Left colon (tissue), 2 donors: ENCODE results near the gene SEMA5A. TPM values are rescaled to one million over a fixed set of nuclear protein-coding genes. Genes with fewer than 3 reads are reported as not detected.

Experiments
- ATAC-seq: fragments of 200-7000 bp; cut with Tn5 transposase; one replicate; pipeline ENCODE4 v1.9.1; 2020; ENCODE audit warnings: mild to moderate bottlenecking, moderate library complexity
- DNase-seq, 2 donors: peaks; one replicate each; pipeline ENCODE4 v3.0.0-alpha.2; 2020
- intact Hi-C, 2 donors: fragments of 100-400 bp; cut with DNase I in 1 of 2; cut with micrococcal nuclease in 1 of 2; formaldehyde crosslinking; loops; one replicate each; pipeline versions ENCODE4 v1.11.2 to v1.14.0; 2022; cut with DNase I, micrococcal nuclease
- total RNA-seq, 2 donors: library from RNA; stranded (reverse); fragmentation: NEBNext Ultra II Directional; extraction: Animal tissue kit (Norgen Biotek cat#: 25700); gene quantifications; one replicate each; pipeline ENCODE4 v1.2.1, GENCODE V29; 2021
- donor health status: DM: no; HTN: no; CAD: no.
- donor health status: DM: yes; HTN: yes; CAD: no.

Gene SEMA5A
- total RNA-seq, 2 donors from 2014 or later = 33.8 to 37.4 TPM

DNA sequence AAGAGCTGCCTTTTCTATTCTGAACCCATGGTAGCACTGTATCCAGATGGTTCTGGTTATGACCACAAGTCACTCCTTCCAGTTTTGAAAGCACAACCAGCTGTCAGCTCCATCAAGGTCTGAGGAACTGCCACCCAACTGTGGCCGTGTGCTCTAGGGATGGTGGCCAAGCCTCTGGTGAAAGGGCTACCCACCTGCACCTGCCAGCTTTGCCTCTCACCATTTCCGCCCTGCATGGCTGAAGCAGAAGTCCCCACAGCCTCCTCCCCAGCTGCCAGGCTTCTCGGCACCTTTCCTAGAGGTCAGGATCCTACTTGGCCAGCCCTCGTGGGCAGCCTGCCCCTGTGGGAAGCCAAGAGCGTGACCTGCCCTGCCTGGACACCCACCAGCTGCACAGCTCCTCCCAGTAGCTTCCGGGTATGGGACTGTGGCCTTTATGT lies 16.8 kb downstream of the SEMA5A start:
- ATAC-seq = peak; percentile 79
- intact Hi-C loops = no loop called here
- peak; percentile 26 to 46 for DNase-seq

DNA sequence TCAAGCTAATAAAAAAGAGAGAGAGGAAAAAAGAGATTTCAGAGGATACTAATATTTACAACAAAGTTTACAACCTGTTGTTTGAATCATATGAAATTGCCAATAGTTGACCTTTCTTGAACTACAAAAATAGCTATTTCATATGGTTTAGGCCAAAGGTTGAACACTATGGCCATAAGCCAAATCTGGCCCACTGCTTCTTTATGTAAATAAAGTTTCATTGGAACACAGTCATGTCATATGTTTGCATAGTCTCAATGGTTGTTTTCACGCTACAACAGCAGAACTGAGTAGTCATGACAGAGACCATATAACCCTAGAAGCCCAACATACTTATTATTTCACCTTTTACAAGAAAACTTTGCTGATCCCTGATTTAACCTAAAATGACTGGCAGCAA lies 20.9 kb downstream of the SEMA5A start:
- DNase-seq (no peak), ATAC-seq (peak; percentile 48)
- intact Hi-C loops = no loop called here

GRCh38 chr5:9523090-9523823 lies 22.6 kb downstream of the SEMA5A start:
- DNase-seq = no peak
- ATAC-seq = peak; percentile 53
- intact Hi-C loops = no loop called here

DNA sequence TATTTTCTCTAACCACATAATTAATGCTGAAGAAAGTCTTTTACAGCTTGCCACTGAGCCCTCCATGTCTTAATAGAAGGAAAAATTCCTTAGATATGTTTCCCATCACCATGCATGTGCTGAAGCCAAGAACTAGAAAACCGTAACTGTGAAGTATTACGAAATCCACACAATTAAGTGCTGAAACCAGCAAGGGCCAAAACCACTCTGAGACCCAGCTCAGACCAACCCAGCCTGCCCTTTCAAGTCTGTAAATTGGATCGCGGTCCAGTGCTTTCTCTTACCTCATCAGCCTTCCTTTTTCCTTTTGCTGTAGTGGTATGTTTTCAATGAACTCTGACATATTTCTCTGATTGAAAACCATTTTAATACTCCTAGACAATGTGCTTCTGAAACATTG lies 26.3 kb downstream of the SEMA5A start:
- ATAC-seq = no peak
- intact Hi-C loops = no loop called here
- DNase-seq = no peak

GRCh38 chr5:9516591-9516990 lies 29.3 kb downstream of the SEMA5A start:
- DNase-seq (peak in 1 of 2 donors; percentile 23), ATAC-seq (peak; percentile 31)
- intact Hi-C loops = no loop called here

- DNase-seq = no peak
- intact Hi-C loops = no loop called here
These were observed 30.4 kb downstream of the SEMA5A start for GRCh38 chr5:9515436-9515835.

DNA sequence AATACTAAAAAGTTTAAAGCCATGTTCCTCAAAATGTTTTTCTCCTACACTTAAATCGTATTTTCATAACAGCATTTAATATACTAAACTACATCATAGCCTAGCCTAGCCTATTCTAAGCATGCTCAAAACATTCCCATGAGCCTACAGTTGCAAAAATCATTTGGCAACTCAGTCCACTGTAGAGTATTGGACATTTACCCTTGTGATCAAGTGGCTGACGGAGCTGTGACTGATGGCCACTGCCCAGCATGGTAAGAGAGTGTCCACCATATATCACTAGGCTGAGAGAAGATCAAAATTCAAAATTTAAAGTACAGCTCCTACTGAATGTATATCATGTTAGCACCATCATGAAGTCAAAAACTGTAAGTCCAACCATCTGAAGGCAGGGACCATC lies 30.9 kb downstream of the SEMA5A start:
- intact Hi-C loops = no loop called here
- no peak for ATAC-seq
- no peak for DNase-seq

More at GRCh38 chr5:9515436-9515835, 30.4 kb downstream of the SEMA5A start:
- peak; percentile 71 for ATAC-seq

- ATAC-seq = no peak
- intact Hi-C loops = no loop called here
- DNase-seq = no peak
These were observed 32.0 kb downstream of the SEMA5A start for GRCh38 chr5:9513827-9514226.

GRCh38 chr5:9512457-9512856 lies 33.4 kb downstream of the SEMA5A start:
- no peak for DNase-seq
- ATAC-seq = no peak
- intact Hi-C loops = no loop called here

DNA sequence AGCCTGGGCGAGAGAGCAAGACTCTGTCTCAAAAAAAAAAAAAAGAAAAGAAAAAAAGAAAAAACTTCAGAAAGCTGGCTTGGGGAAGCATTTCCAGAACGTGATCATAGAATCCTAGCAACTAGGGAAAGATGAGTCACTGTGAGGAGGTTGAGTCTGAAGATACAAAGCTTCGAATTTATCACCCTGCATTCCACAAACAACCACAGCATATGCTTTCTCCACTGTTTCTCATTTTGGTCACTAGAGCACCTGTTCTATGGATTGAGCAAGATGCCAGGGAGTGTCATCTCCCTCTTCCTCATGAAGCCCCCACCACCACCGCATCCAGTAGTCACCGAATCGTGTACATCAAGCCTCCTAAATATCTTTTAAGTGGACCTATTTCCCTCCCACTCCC lies 37.9 kb downstream of the SEMA5A start:
- DNase-seq = no peak
- intact Hi-C loops = no loop called here
- no peak for ATAC-seq

DNA sequence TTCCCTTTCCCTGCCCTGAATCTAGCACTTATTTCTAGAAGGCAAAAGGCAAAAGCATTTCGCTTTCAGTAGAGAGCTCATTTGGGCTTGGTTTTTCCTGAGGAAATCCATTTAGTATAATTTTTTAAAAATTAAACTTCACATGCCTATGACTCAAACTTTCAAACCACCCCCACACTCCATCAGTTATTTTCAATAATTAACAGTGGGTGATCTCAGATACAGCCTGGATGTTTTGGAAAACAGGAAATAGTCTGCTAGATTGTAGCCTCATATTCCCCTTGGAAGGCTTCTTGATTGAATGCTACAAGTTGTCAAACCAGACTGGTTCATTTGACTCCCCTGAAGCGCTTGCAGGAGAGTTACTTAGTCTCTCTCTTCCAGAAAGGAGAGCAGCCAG lies 40.6 kb downstream of the SEMA5A start:
- DNase-seq (no peak), ATAC-seq (no peak)
- intact Hi-C loops = no loop called here

DNA sequence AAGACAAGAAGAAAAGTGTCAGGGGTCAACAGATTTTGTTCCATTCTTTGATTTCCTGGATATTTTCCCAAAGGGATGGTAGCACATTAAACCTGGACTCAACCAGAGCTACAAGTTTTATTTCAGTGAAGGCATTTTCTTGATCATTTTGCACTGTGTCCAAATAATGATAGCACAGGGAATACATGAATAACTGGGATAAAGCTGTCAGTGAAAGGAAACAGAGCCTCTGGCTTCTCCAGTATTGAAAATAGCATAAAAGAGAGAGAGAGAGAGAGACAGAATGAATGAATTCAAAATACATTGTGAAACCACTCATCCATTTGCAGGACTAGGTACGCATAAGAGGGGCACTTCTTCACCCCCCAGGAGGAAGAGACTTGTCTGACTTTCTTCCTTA lies 43.0 kb downstream of the SEMA5A start:
- DNase-seq (no peak), ATAC-seq (no peak)
- intact Hi-C loops = no loop called here

DNA sequence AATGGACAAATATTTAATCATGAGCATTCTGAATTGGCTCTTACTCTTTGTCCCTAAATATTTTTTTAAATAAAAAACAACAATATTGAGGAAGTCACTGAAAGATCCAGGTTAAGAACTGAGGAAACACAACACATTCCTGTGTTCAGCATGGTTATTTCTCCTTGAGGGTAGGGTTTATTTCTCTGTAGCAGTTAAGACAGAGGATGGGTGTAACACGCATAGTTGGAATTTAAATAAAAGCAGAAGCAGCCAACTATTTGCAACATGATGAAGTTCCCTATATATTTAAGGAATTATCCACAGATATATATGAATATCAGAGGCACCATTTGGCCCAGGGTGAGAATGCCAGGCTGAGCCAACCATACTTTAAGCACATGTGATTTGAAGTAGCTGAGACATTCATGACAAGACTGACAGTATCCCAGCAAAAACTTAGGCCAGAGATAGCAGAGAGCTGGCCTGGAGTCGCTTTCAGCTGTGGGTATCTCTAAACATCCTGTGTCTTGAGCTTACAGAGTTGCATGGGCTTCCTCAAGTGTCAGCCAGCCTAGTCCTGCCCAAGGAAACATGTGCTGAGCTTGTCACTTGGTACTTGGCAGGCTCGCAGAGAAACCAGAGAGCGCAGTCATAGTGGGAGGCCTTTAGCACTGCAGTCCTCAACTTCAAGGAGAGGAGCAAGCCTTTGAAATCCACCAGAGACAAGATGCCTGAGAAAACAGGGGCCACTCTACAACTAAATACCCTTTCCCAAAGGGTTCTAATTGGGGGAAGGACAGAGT lies 43.6 kb downstream of the SEMA5A start:
- intact Hi-C loops = no loop called here
- ATAC-seq (no peak), DNase-seq (no peak)

GRCh38 chr5:9500625-9501024 lies 45.2 kb downstream of the SEMA5A start:
- DNase-seq (no peak), ATAC-seq (no peak)
- intact Hi-C loops = no loop called here

DNA sequence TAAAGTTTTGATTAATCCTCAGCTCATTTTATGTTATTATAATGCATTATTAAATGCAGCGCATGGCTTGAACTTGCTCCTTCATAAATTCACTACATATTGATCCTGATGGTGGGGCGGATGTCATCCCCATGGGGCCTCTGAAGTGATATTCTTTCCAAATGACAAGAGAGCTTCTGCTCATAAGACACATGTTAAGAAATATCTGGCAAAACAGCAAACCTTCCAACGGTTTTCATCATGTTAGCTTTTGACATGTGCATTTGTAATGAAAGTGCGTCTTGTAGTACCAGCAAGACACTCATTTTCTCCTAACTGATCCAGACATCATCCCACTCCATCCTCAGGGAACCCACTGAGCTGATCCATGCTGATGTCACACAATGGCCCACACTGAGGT lies 45.7 kb downstream of the SEMA5A start:
- intact Hi-C loops = no loop called here
- ATAC-seq = no peak
- no peak for DNase-seq

GRCh38 chr5:9499498-9499876 lies 46.4 kb downstream of the SEMA5A start:
- no peak for DNase-seq
- intact Hi-C loops = no loop called here

GRCh38 chr5:9498541-9499497 lies 47.1 kb downstream of the SEMA5A start:
- intact Hi-C loops = no loop called here
- ATAC-seq (no peak), DNase-seq (no peak)

More at GRCh38 chr5:9499498-9499876, 46.4 kb downstream of the SEMA5A start:
- no peak for ATAC-seq

DNA sequence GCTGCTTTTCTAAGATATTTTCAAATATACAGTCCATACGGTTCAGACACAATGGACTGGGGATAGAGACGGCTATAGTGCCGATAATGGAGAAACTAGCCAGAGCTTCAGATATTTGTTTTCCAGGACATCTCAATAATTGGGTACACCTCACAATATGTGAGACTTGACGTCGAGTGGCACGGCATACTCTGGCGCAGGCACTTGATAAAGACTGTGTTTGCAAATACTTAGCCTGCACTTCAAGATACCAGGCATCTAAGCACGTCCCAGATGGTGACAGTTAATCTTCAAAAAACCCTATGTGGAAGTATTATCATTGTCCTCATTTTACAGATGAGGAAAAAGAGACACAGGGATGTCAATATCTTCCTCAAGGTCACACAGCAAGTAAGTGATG lies 48.5 kb downstream of the SEMA5A start:
- intact Hi-C loops = no loop called here
- ATAC-seq (no peak), DNase-seq (no peak)

DNA sequence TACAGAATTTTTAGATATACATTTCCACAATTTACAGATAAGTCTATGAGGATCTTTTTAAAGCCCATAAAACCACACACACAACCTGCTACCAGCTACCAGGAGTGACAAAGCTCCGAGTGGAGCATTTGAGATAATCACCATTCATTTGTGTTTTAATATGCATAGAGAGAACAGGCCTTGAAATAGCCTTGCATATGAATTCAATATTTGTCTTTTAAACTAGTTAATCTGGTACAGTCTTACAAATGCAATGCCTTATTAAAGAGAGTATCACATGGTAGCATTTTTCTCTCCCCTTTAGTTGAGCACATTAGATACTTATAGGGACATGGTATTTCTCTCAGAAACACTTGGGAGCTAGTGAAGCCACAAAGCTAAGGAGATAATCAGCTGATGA lies 49.1 kb downstream of the SEMA5A start:
- no peak for ATAC-seq
- intact Hi-C loops = no loop called here
- DNase-seq = no peak
